Fibroblast of lung (primary cell): Measurements from ENCODE around the gene SRCIN1. TPM values are rescaled to one million over a fixed set of nuclear protein-coding genes. Genes with fewer than 3 reads are reported as not detected.
"Not testable (repeated sequence)": the region's sequence is repeated elsewhere in the genome, so short reads cannot be mapped to it uniquely, and the experiment has no call there.

Experiments
- DNase-seq, 2 donors: peaks; one replicate each; pipeline versions ENCODE4 v3.0.0 to v3.0.0-alpha.2; 2010; ENCODE audit warnings: low read depth in 2 of 2
- H2AFZ ChIP-seq: 2 replicates; pipeline ENCODE4 v1.5.1; 2012; ENCODE audit warnings: low read length, control low read depth, inconsistent platforms
- H3K27ac ChIP-seq: 2 replicates; pipeline ENCODE4 v1.5.1; 2011; ENCODE audit warnings: low read length, control low read depth; ENCODE audit not compliant: insufficient read depth
- H3K27me3 ChIP-seq: 2 replicates; pipeline ENCODE4 v1.5.1; 2011; ENCODE audit warnings: mild to moderate bottlenecking, low read length; ENCODE audit not compliant: control insufficient read depth, insufficient read depth
- H3K36me3 ChIP-seq: 2 replicates; pipeline ENCODE4 v1.5.1; 2011; ENCODE audit warnings: low read length; ENCODE audit not compliant: control insufficient read depth, insufficient read depth
- H3K4me1 ChIP-seq: 2 replicates; pipeline ENCODE4 v1.5.1; 2011; ENCODE audit warnings: low read length; ENCODE audit not compliant: control insufficient read depth, insufficient read depth; ENCODE audit errors: extremely low read depth
- H3K4me2 ChIP-seq: 2 replicates; pipeline ENCODE4 v1.5.1; 2011; ENCODE audit warnings: low read length, control low read depth; ENCODE audit not compliant: insufficient read depth; ENCODE audit errors: extremely low read depth
- H3K4me3 ChIP-seq, 4 experiments: fragments of 200-600 bp in 1 of 4; sonication (generic) in 1 of 4; replicated peaks in 1 of 4; 2 replicates each; pipeline ENCODE4 v1.5.1; 2011 to 2016; ENCODE audit warnings: low read length in 4 of 4, low read depth in 3 of 4, mild to moderate bottlenecking in 3 of 4, control low read depth in 2 of 4, inconsistent platforms in 1 of 4, mixed read lengths in 1 of 4; ENCODE audit not compliant: insufficient read depth in 1 of 4; ENCODE audit errors: control extremely low read depth in 1 of 4
- H3K79me2 ChIP-seq: 2 replicates; pipeline ENCODE4 v1.5.1; 2012; ENCODE audit warnings: mild to moderate bottlenecking, low read length, inconsistent platforms; ENCODE audit not compliant: control insufficient read depth, insufficient read depth
- H3K9ac ChIP-seq: 2 replicates; pipeline ENCODE4 v1.5.1; 2011; ENCODE audit warnings: mild to moderate bottlenecking, low read length, control low read depth; ENCODE audit not compliant: insufficient read depth
- H3K9me3 ChIP-seq: 2 replicates; pipeline ENCODE4 v1.5.1; 2012; ENCODE audit warnings: low read depth, low read length; ENCODE audit not compliant: control insufficient read depth, insufficient read depth
- H4K20me1 ChIP-seq: 2 replicates; pipeline ENCODE4 v1.5.1; 2011; ENCODE audit warnings: low read length; ENCODE audit not compliant: control insufficient read depth, insufficient read depth; ENCODE audit errors: extremely low read depth
- CTCF ChIP-seq, 2 donors: IDR thresholded peaks in 1 of 2; conservative IDR thresholded peaks in 1 of 2; 1 replicate in 1 of 2; 2 replicates in 1 of 2; pipeline ENCODE4 v1.5.1; 2011 to 2012; ENCODE audit warnings: low read length in 2 of 2, control low read depth in 1 of 2, inconsistent platforms in 1 of 2, low read depth in 1 of 2, mild to moderate bottlenecking in 1 of 2
- EZH2 ChIP-seq: IDR thresholded peaks from 2 replicates; pipeline ENCODE4 v1.5.1; 2012; ENCODE audit warnings: low read length, control low read depth, mild to moderate bottlenecking; ENCODE audit errors: missing control alignments
- polyA plus RNA-seq, 2 donors: library from polyadenylated mRNA; depleted of rRNA in 1 of 2; stranded (reverse) in 1 of 2; unstranded in 1 of 2; fragments of >200 nt; gene quantifications; 2 replicates each; pipeline ENCODE4 v1.2.1, GENCODE V29; 2011 to 2012; ENCODE audit warnings: missing spikeins in 1 of 2
- total RNA-seq: library from RNA; depleted of rRNA; stranded (reverse); fragments of >200 nt; gene quantifications from 2 replicates; pipeline ENCODE4 v1.2.1, GENCODE V29; 2014

Gene SRCIN1
- total and polyA plus RNA-seq, 2 donors (not counting 1 experiment from before 2014, with no cell fraction given), result under 0.01 TPM; not detected in 1

DNA sequence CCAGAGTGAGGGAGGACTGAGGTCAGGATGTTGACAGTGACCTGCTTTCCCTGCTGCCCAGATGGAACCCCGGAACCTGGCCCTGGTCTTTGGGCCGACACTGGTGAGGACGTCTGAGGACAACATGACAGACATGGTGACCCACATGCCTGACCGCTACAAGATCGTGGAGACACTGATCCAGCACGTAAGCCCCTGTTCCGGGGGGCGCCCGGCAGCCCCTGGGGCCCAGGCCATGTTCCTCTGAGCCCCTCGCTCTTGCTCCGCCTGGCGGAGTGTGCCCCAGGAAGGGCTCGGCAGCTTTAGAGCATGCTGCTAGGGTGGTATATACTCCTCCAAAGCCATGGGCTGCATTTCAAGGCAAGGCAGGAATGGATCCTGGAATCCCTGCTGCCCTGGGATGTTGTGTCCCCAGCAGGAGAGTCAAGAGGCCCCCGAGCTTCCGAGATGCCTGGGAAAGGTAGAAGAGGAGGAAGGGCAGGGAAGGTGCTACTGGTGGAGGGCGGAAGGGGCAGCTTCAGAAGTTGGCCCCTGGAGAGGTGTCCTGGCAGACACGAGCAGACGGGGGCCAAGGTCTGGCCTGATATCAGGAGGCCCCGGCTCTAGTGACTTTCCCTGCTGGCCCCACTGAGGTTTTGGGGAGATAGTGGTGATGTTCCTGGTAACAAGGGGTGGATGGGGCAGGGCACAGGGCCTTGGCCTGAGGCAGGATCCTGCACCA lies 114.2 kb downstream of the SRCIN1 start:
- H4K20me1 ChIP-seq, H3K9ac ChIP-seq, H3K4me2 ChIP-seq, H3K27me3 ChIP-seq, H3K9me3 ChIP-seq, H3K4me1 ChIP-seq, H3K79me2 ChIP-seq, H2AFZ ChIP-seq, H3K4me3 ChIP-seq, DNase-seq, H3K27ac ChIP-seq: not testable (repeated sequence)
- H3K36me3 ChIP-seq, result peaks cover 13% of the 10 kb centered on the region

DNA sequence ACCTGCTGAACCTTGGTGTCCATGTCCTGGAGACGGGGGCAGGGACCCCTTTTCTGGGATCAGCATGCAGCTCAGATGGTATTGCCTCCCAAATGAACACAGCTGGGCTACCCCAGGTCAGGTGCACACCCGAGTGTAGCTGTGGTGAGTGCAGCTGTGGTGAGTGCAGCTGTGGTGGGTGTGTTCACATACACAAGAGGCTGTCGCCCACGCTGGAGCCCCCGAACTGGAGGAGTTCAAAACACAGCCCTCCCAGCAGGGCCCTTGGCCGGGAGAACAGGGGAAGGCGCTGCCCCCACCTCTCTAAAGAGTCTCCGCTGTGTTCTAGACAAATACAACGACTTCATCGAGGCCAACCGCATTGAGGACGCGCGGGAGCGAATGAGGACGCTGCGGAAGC lies 116.0 kb downstream of the SRCIN1 start:
- H4K20me1 ChIP-seq, H3K9ac ChIP-seq, H3K27ac ChIP-seq, DNase-seq, H3K4me3 ChIP-seq, H3K4me1 ChIP-seq, H3K4me2 ChIP-seq, H2AFZ ChIP-seq, H3K27me3 ChIP-seq, H3K9me3 ChIP-seq: not testable (repeated sequence)
- Histone ChIP-seq H3K36me3 (peaks cover 16% of the 10 kb centered on the region), H3K79me2 (peaks cover 10% of the 10 kb centered on the region)

- peaks cover 11% of the 10 kb centered on the region for H3K36me3 ChIP-seq
- H3K27me3 ChIP-seq, H3K9me3 ChIP-seq, H3K4me3 ChIP-seq, DNase-seq, H3K27ac ChIP-seq, H3K9ac ChIP-seq, H3K4me1 ChIP-seq, H3K4me2 ChIP-seq, H2AFZ ChIP-seq, H4K20me1 ChIP-seq, H3K79me2 ChIP-seq: not testable (repeated sequence)
Observed at GRCh38 chr17:38485681-38486298, 120.0 kb downstream of the SRCIN1 start.

DNA sequence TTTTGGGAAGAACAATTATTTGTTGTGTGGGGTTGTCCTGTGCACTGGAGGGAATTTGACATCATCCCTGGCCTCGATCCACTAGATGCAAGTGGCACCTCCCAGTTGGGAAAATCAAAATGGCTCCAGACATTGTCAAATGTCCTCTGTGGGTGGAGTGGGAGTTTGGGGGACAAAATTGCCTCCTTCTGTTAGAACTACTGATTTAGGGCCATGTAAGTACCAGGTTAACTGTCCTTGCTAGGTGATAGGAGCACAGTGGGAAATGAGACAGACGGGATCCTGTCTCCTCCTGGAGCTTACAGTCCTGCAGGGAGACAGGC lies 120.6 kb downstream of the SRCIN1 start:
- no peaks in the 10 kb centered on the region for H4K20me1 ChIP-seq
- TF ChIP-seq CTCF (conservative IDR thresholded peaks at IDR 0.05 in 1 of 2, IDR thresholded peaks at IDR 0.05 in 1 of 2; ENCODE audit: low read depth in 1 of 2, low read length in 2 of 2), result no peak
- no peak for TF ChIP-seq EZH2
- H3K4me1 ChIP-seq, result no peaks in the 10 kb centered on the region
- H2AFZ ChIP-seq, result no peak overlapping the region
- peak overlapping the region; percentile 44 for H3K27ac ChIP-seq
- peaks cover 10% of the 10 kb centered on the region for H3K36me3 ChIP-seq
- H3K4me2 ChIP-seq, result no peak overlapping the region
- no peaks in the 10 kb centered on the region for H3K27me3 ChIP-seq
- no peak for DNase-seq
- H3K9me3 ChIP-seq, result no peaks in the 10 kb centered on the region
- H3K4me3 ChIP-seq, result no peak overlapping the region
- H3K79me2 ChIP-seq, result peaks cover 8% of the 10 kb centered on the region
- no peak overlapping the region for H3K9ac ChIP-seq
